Neuronal stem cell (in vitro differentiated cells): ENCODE data around the gene GPR3.

Experiments used
- DNase-seq: peaks from one replicate; pipeline ENCODE4 v3.0.0-alpha.2; 2013; ENCODE audit warnings: low spot score
- H2AFZ ChIP-seq: one replicate; pipeline ENCODE4 v1.6.1; 2013; ENCODE audit warnings: mild to moderate bottlenecking, low read length, inconsistent platforms
- H2AK5ac ChIP-seq: 2 replicates; pipeline ENCODE4 v1.6.1; 2013; ENCODE audit warnings: low read depth, mild to moderate bottlenecking, inconsistent platforms, low read length, moderate library complexity, mixed read lengths
- H2BK120ac ChIP-seq: 2 replicates; pipeline ENCODE4 v1.6.1; 2013; ENCODE audit warnings: low read depth, mild to moderate bottlenecking, inconsistent platforms, low read length, moderate library complexity, mixed read lengths
- H2BK12ac ChIP-seq: one replicate; pipeline ENCODE4 v1.6.1; 2013; ENCODE audit warnings: low read length, inconsistent platforms
- H2BK15ac ChIP-seq: 2 replicates; pipeline ENCODE4 v1.6.1; 2013; ENCODE audit warnings: mild to moderate bottlenecking, low read length, inconsistent platforms, mixed read lengths
- H2BK5ac ChIP-seq: one replicate; pipeline ENCODE4 v1.6.1; 2013; ENCODE audit warnings: inconsistent platforms, mild to moderate bottlenecking, low read length, moderate library complexity
- H3K14ac ChIP-seq: one replicate; pipeline ENCODE4 v1.6.1; 2013; ENCODE audit warnings: low read length, inconsistent platforms
- H3K18ac ChIP-seq: 2 replicates; pipeline ENCODE4 v1.6.1; 2013; ENCODE audit warnings: low read length, inconsistent platforms
- H3K23ac ChIP-seq: 2 replicates; pipeline ENCODE4 v1.6.1; 2013; ENCODE audit warnings: low read depth, mild to moderate bottlenecking, mixed read lengths, low read length, inconsistent platforms; ENCODE audit not compliant: poor library complexity
- H3K27ac ChIP-seq: replicated peaks from 3 replicates; pipeline ENCODE4 v1.5.1; 2013; ENCODE audit warnings: low read length, inconsistent platforms
- H3K27me3 ChIP-seq, 3 experiments: 2 replicates each; pipeline ENCODE4 v1.6.1; 2013; ENCODE audit warnings: low read length in 3 of 3, mild to moderate bottlenecking in 2 of 3, inconsistent platforms in 1 of 3, low read depth in 1 of 3, mixed read lengths in 1 of 3, moderate library complexity in 1 of 3; ENCODE audit not compliant: control insufficient read depth in 3 of 3, insufficient read depth in 3 of 3
- H3K36me3 ChIP-seq, 2 donors: replicated peaks in 1 of 2; 2 replicates each; pipeline ENCODE4 v1.6.1; 2013; ENCODE audit warnings: low read length in 2 of 2; ENCODE audit not compliant: control insufficient read depth in 2 of 2, insufficient read depth in 2 of 2
- H3K4ac ChIP-seq: 2 replicates; pipeline ENCODE4 v1.6.1; 2013; ENCODE audit warnings: inconsistent platforms, mild to moderate bottlenecking, low read length, moderate library complexity
- H3K4me1 ChIP-seq, 2 donors: 1 replicate in 1 of 2; 2 replicates in 1 of 2; pipeline ENCODE4 v1.6.1; 2013; ENCODE audit warnings: low read length in 2 of 2, low read depth in 1 of 2; ENCODE audit not compliant: control insufficient read depth in 2 of 2, insufficient read depth in 1 of 2
- H3K4me2 ChIP-seq: one replicate; pipeline ENCODE4 v1.6.1; 2013; ENCODE audit warnings: mild to moderate bottlenecking, low read length, inconsistent platforms; ENCODE audit not compliant: insufficient read depth, poor library complexity, severe bottlenecking
- H3K4me3 ChIP-seq, 2 donors: 2 replicates each; pipeline ENCODE4 v1.5.1; 2013; ENCODE audit warnings: low read length in 2 of 2, mild to moderate bottlenecking in 2 of 2, inconsistent platforms in 1 of 2, moderate library complexity in 1 of 2
- H3K79me1 ChIP-seq: one replicate; pipeline ENCODE4 v1.6.1; 2013; ENCODE audit warnings: low read depth, mild to moderate bottlenecking, inconsistent platforms, low read length, moderate library complexity
- H3K9ac ChIP-seq: one replicate; pipeline ENCODE4 v1.6.1; 2013; ENCODE audit warnings: mild to moderate bottlenecking, low read depth, low read length, inconsistent platforms; ENCODE audit not compliant: poor library complexity
- H3K9me3 ChIP-seq, 2 donors: replicated peaks in 1 of 2; 2 replicates each; pipeline versions ENCODE3 to v1.6.1; 2013; ENCODE audit warnings: low read length in 2 of 2, mild to moderate bottlenecking in 2 of 2, inconsistent platforms in 1 of 2, low read depth in 1 of 2, mixed read lengths in 1 of 2, moderate library complexity in 1 of 2; ENCODE audit not compliant: control insufficient read depth in 2 of 2, insufficient read depth in 1 of 2
- H4K8ac ChIP-seq: one replicate; pipeline ENCODE4 v1.6.1; 2013; ENCODE audit warnings: low read depth, mild to moderate bottlenecking, inconsistent platforms, low read length, moderate library complexity
- H4K91ac ChIP-seq: one replicate; pipeline ENCODE4 v1.6.1; 2013; ENCODE audit warnings: low read length, low read depth, mild to moderate bottlenecking, inconsistent platforms; ENCODE audit not compliant: poor library complexity
- WGBS, 2 donors: extraction: QIAGEN DNeasy Blood & Tissue Kit; methylation state at CpG; one replicate each; pipeline ENCODE4 v1.1.7; 2013; ENCODE audit warnings: missing lambda C conversion rate in 2 of 2, mixed read lengths in 1 of 2; ENCODE audit not compliant: insufficient read length in 2 of 2, insufficient replicate concordance in 1 of 2; ENCODE audit errors: extremely low coverage in 2 of 2; 5-methylcytosine and 5-hydroxymethylcytosine counted together

Gene GPR3

GRCh38 chr1:27358928-27359313 is 33.5 kb upstream of the GPR3 start:
- no peak overlapping the region for H3K4me3 ChIP-seq
- peak overlapping the region; percentile 96 for H2AK5ac ChIP-seq
- no peaks in the 10 kb centered on the region for H3K79me1 ChIP-seq
- H3K4ac ChIP-seq: no peak overlapping the region
- H3K14ac ChIP-seq: no peak overlapping the region
- H4K91ac ChIP-seq: no peak overlapping the region
- no peak overlapping the region for H3K23ac ChIP-seq
- H3K18ac ChIP-seq: no peak overlapping the region
- H2BK15ac ChIP-seq: no peak overlapping the region
- no peaks in the 10 kb centered on the region for H3K9me3 ChIP-seq
- H3K27me3 ChIP-seq: peaks cover 0 to 43% (median 9%) of the 10 kb centered on the region in 3 experiments
- peaks cover 3 to 19% of the 10 kb centered on the region in 2 donors for H3K4me1 ChIP-seq
- no peak overlapping the region for H2AFZ ChIP-seq
- no CpG with 5 or more reads among the region's 5 CpGs for WGBS, 2 donors
- H2BK120ac ChIP-seq: no peak overlapping the region
- H3K4me2 ChIP-seq: no peak overlapping the region
- peaks cover 3 to 76% of the 10 kb centered on the region in 2 donors for H3K36me3 ChIP-seq
- no peak overlapping the region for H3K27ac ChIP-seq
- DNase-seq: no peak
- no peak overlapping the region for H2BK5ac ChIP-seq
- H3K9ac ChIP-seq: no peak overlapping the region
- H2BK12ac ChIP-seq: peak overlapping the region; percentile 88
- no peak overlapping the region for H4K8ac ChIP-seq

GRCh38 chr1:27359822-27360158 is 32.6 kb upstream of the GPR3 start:
- WGBS, 2 donors: no CpG with 5 or more reads among the region's 9 CpGs
- Histone ChIP-seq H3K4ac (peak overlapping the region; percentile 57), H3K14ac (no peak overlapping the region), H3K9me3 (no peaks in the 10 kb centered on the region), H2BK15ac (peak overlapping the region; percentile 95), H3K79me1 (no peaks in the 10 kb centered on the region), H2BK5ac (peak overlapping the region; percentile 16), H2AFZ (no peak overlapping the region), H2BK12ac (peak overlapping the region; percentile 33), H3K27ac (no peak overlapping the region), H3K4me1 (peaks cover 6 to 28% of the 10 kb centered on the region in 2 donors), H2BK120ac (no peak overlapping the region), H3K18ac (peak overlapping the region; percentile 84), H4K8ac (no peak overlapping the region), H3K4me3 (peak overlapping the region in 1 of 2 donors; percentile 32), H3K36me3 (peaks cover 3 to 76% of the 10 kb centered on the region in 2 donors), H3K23ac (peak overlapping the region; percentile 69), H3K27me3 (peaks cover 0 to 43% (median 9%) of the 10 kb centered on the region in 3 experiments), H3K9ac (peak overlapping the region; percentile 27), H3K4me2 (peak overlapping the region; percentile 97), H4K91ac (no peak overlapping the region), H2AK5ac (peak overlapping the region; percentile 72)
- DNase-seq: no peak

- no CpG with 5 or more reads among the region's 71 CpGs for whole genome bisulfite sequencing, 2 donors
- Histone ChIP-seq H4K91ac (peak overlapping the region; percentile 22), H2BK12ac (peak overlapping the region; percentile 80), H3K4ac (peak overlapping the region; percentile 57), H2BK15ac (peak overlapping the region; percentile 95), H3K9ac (peak overlapping the region; percentile 98), H2AFZ (no peak overlapping the region), H3K27ac (no peak overlapping the region), H3K14ac (peak overlapping the region; percentile 94), H3K9me3 (no peaks in the 10 kb centered on the region), H3K23ac (peak overlapping the region; percentile 97), H3K36me3 (peaks cover 3 to 72% of the 10 kb centered on the region in 2 donors), H3K4me2 (peak overlapping the region; percentile 97), H3K27me3 (peaks cover 0 to 43% (median 9%) of the 10 kb centered on the region in 3 experiments), H2AK5ac (peak overlapping the region; percentile 88), H4K8ac (no peak overlapping the region), H3K4me3 (peak overlapping the region in 1 of 2 donors; percentile 86), H3K79me1 (no peaks in the 10 kb centered on the region), H2BK5ac (peak overlapping the region; percentile 47), H2BK120ac (peak overlapping the region; percentile 84), H3K18ac (peak overlapping the region; percentile 100), H3K4me1 (peaks cover 12 to 33% of the 10 kb centered on the region in 2 donors)
- no peak for DNase-seq
Observed at GRCh38 chr1:27360159-27361043, 32.0 kb upstream of the GPR3 start.

- peaks cover 0 to 43% (median 9%) of the 10 kb centered on the region in 3 experiments for H3K27me3 ChIP-seq
- H4K91ac ChIP-seq: peak overlapping the region; percentile 22
- peak overlapping the region; percentile 88 for H2AK5ac ChIP-seq
- peak overlapping the region; percentile 95 for H2BK15ac ChIP-seq
- H3K79me1 ChIP-seq: no peaks in the 10 kb centered on the region
- H2AFZ ChIP-seq: no peak overlapping the region
- H2BK120ac ChIP-seq: peak overlapping the region; percentile 84
- peak overlapping the region; percentile 94 for H3K14ac ChIP-seq
- H3K18ac ChIP-seq: peak overlapping the region; percentile 100
- H4K8ac ChIP-seq: no peak overlapping the region
- no peak for DNase-seq
- peak overlapping the region; percentile 97 for H3K4me2 ChIP-seq
- H3K4me3 ChIP-seq: peak overlapping the region in 1 of 2 donors; percentile 86
- no peaks in the 10 kb centered on the region for H3K9me3 ChIP-seq
- peaks cover 12 to 33% of the 10 kb centered on the region in 2 donors for H3K4me1 ChIP-seq
- peak overlapping the region; percentile 9 for H3K4ac ChIP-seq
- peaks cover under 1 to 66% of the 10 kb centered on the region in 2 donors for H3K36me3 ChIP-seq
- peak overlapping the region; percentile 98 for H3K9ac ChIP-seq
- no CpG with 5 or more reads among the region's 21 CpGs for WGBS, 2 donors
- H2BK12ac ChIP-seq: peak overlapping the region; percentile 66
- H2BK5ac ChIP-seq: peak overlapping the region; percentile 47
- no peak overlapping the region for H3K27ac ChIP-seq
- peak overlapping the region; percentile 60 for H3K23ac ChIP-seq
Observed at GRCh38 chr1:27361044-27361402, 31.4 kb upstream of the GPR3 start.
